ENCODE measurements around the gene EHD4.

Gene EHD4

DNA sequence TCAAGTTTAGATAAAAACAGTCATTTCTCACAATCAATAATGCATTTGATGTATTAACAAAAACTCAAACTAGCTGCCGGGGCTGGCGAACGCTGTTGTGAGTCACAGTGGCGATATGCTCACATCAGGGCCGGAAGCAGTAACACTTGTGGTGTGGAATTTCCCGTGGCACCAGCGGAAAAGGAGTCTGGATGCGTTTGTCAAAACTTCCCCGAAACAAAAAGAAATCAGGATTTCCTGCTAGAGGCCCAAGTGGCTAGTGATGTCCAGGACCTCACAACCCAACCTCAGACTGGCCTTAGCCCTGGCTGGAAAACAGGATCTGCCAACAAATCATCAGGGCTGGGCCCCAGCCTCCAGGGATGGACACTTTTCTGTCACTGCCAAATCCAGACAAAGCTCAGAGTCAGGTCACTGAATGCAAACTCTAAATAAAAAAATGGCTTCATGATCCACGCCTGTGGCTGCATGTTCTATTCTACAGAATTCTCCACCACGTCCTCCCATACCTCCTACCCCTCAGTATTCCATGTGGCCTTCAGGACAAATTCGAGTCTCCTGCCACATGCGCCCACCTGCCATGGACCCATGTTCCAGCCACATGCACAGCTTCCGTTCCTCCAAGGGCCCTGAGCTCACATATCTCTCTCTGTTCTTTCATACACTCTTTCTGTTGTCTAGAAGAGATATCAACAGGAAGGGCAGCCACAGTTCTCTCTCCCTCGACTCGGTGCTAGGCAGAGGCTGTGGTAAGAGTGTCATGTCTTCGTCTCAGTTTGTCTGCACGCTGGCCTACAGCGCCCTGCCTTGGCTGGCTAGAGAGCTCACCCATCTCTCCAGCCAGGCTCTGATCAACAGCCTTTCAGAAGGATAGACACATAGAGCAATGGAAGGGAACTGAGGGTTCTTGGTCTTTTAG lies 35.4 kb downstream of the EHD4 start:
- POLR2A ChIA-PET = no interaction called here
- no peak for DNase-seq (ENCODE audit: low read depth, low spot score)
- TF ChIP-seq, protein P1, sequence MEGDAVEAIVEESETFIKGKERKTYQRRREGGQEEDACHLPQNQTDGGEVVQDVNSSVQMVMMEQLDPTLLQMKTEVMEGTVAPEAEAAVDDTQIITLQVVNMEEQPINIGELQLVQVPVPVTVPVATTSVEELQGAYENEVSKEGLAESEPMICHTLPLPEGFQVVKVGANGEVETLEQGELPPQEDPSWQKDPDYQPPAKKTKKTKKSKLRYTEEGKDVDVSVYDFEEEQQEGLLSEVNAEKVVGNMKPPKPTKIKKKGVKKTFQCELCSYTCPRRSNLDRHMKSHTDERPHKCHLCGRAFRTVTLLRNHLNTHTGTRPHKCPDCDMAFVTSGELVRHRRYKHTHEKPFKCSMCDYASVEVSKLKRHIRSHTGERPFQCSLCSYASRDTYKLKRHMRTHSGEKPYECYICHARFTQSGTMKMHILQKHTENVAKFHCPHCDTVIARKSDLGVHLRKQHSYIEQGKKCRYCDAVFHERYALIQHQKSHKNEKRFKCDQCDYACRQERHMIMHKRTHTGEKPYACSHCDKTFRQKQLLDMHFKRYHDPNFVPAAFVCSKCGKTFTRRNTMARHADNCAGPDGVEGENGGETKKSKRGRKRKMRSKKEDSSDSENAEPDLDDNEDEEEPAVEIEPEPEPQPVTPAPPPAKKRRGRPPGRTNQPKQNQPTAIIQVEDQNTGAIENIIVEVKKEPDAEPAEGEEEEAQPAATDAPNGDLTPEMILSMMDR (IDR thresholded peaks at IDR 0.05; ENCODE audit: insufficient read depth, low read length, missing control alignments) = no peak
- no peak overlapping the region for H3K4me3 ChIP-seq (ENCODE audit: low read depth, low read length)
- CTCF ChIA-PET = interaction anchor here (0.9 to 1.0 kb wide), 2 partner anchors 12 to 147 kb away, joined by 4 read pairs; no protein-coding TSS in a partner anchor

DNA sequence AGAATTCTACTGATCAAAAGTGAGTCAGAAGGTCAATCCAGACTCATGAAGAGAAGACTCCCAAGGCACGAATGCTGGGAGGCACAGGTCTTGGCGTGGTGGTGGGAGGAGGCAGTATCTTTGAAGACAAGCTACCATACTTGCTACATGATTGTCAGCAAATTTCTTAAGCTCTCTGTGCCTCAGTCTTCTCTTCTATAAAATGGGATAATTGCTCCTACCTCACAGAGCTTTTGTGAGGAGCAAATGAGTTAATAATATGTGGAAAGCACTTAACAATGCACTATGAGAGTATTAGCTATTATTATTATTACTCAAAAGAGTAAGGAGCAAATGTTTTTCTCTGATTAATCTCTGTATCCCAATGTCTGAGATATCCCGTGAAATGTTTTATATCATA lies 36.2 kb downstream of the EHD4 start:
- TF ChIP-seq, protein P1 (IDR thresholded peaks at IDR 0.05; ENCODE audit: insufficient read depth, low read length, missing control alignments) = no peak
- H3K4me3 ChIP-seq (ENCODE audit: low read depth, low read length) = no peak overlapping the region
- DNase-seq (ENCODE audit: low read depth, low spot score) = no peak
- POLR2A ChIA-PET = no interaction called here
- CTCF ChIA-PET = interaction anchor here (0.6 to 1.0 kb wide), 3 partner anchors 13 to 148 kb away, joined by 3 to 4 read pairs (median 3); no protein-coding TSS in a partner anchor

DNA sequence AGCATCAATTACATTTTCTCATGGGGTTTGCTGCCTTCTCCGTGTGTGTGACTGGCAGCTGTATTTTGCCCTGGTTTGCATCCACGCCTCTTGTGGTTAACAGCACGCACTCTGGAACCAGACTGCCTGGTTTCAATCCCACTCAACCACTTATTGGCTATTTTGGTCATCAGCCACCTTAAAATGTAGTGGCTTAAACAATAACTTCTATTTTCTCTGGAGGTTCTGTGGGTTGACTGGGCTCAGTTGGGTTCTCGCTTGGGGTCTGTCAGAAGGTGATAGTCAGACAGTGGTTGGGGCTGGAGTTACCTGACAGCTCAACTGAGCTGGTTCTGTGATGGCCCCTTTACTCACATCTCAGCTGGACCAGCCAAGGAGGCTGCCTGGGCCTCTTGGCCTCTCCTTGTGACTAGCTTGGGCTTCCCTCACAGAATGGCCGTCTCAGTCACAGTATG lies 36.8 kb downstream of the EHD4 start:
- no peak overlapping the region for H3K4me3 ChIP-seq (ENCODE audit: low read depth, low read length)
- CTCF ChIA-PET = interaction anchor here (0.6 to 0.7 kb wide), 2 partner anchors 13 to 33 kb away, joined by 3 read pairs; no protein-coding TSS in a partner anchor
- no peak for DNase-seq (ENCODE audit: low read depth, low spot score)
- POLR2A ChIA-PET = no interaction called here
- TF ChIP-seq, protein P1 (IDR thresholded peaks at IDR 0.05; ENCODE audit: insufficient read depth, low read length, missing control alignments) = no peak

DNA sequence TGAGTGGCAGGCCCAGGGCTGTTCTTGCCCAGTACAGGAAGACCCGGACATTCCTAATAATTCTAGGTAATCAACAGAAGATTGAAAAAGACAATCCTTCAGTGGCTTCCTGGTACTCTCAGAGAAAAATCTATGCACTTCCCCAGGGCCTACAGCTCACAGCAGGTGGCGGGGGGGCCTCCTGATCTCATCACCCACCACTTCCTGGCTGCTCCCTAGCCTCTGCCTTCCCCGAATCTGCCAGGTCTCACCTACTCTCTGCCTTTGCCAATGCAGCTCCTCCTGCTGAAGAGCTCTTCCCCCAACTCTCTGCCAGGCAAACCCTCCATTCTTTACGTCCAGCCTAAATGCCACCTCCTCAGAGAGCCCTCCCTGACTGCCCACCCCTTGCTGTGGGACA lies 37.5 kb downstream of the EHD4 start:
- TF ChIP-seq, protein P1 (IDR thresholded peaks at IDR 0.05; ENCODE audit: insufficient read depth, low read length, missing control alignments) = no peak
- POLR2A ChIA-PET = no interaction called here
- no peak for DNase-seq (ENCODE audit: low read depth, low spot score)
- CTCF ChIA-PET = interaction anchor here (0.7 to 2.1 kb wide), 2 partner anchors 8 to 338 kb away, joined by 4 to 5 read pairs; partner anchors contain the start of genes GANC and TMEM87A
- H3K4me3 ChIP-seq (ENCODE audit: low read depth, low read length) = no peak overlapping the region

DNA sequence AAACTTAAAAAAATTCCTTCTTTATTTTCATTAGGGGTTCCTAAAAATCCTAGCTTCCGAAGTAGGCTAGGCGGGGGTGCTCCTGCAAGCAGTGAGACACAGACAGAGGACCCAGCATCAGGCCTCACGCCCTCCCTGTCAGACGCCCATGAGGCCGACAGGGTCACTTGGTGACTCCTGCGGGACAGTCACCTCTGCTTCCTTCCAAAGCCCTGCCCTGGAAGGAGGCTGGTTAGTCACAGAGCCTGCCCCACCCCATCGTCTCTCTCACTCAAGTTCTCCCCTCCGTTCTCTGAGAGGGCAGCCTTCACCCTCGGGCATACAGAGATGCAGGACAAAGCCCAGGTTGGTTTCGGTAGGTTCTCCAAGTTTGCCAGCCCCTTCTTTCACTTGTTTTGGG lies 38.6 kb downstream of the EHD4 start:
- no peak for DNase-seq (ENCODE audit: low read depth, low spot score)
- TF ChIP-seq, protein P1 (IDR thresholded peaks at IDR 0.05; ENCODE audit: insufficient read depth, low read length, missing control alignments) = no peak
- H3K4me3 ChIP-seq (ENCODE audit: low read depth, low read length) = no peak overlapping the region
- ChIA-PET CTCF (interaction anchor here (2.1 kb wide), 1 partner anchor 9 kb away, joined by 5 read pairs; no protein-coding TSS in a partner anchor), POLR2A (no interaction called here)

DNA sequence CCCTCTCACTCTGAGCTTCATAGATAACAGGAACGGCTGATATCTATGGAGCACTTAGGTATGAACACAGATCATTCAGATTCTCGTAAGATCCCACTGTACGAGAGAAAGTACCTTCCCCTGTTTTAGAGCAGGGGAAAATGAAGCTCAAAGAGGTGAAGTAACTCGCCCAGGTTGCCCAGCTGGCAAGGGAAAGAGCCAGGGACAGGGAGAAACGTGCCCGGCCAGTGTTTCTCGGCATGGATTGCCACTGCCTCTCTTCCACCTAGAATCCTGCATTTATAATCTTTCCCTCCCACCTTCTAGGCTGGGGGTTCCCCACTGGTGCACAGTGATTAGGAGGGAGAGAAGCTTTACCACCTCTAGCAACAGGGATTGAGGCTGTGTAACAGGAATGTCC lies 39.0 kb downstream of the EHD4 start:
- ChIA-PET CTCF (interaction anchor here (1.0 to 2.1 kb wide), 2 partner anchors 10 to 56 kb away, joined by 3 to 5 read pairs; no protein-coding TSS in a partner anchor), POLR2A (no interaction called here)
- no peak overlapping the region for H3K4me3 ChIP-seq (ENCODE audit: low read depth, low read length)
- DNase-seq (ENCODE audit: low read depth, low spot score) = no peak
- TF ChIP-seq, protein P1 (IDR thresholded peaks at IDR 0.05; ENCODE audit: insufficient read depth, low read length, missing control alignments) = no peak
